Bronchial epithelial cell (primary cell): ENCODE measurements around the gene PRIM2. TPM values are rescaled to one million over a fixed set of nuclear protein-coding genes. Genes with fewer than 3 reads are reported as not detected.
"Not testable (repeated sequence)": the region's sequence is repeated elsewhere in the genome, so short reads cannot be mapped to it uniquely, and the experiment has no call there.

Experiments used
- DNase-seq: peaks from one replicate; pipeline ENCODE4 v3.0.0-alpha.2; 2010; ENCODE audit warnings: low read depth
- FAIRE-seq: peaks from 2 replicates; lab custom pipeline; 2011; peaks lifted over from hg19 to GRCh38; lab: Jason Lieb, UNC
- H3K27me3 ChIP-seq: 2 replicates; pipeline ENCODE4 v1.5.1; 2011; ENCODE audit warnings: low read length; ENCODE audit not compliant: control insufficient read depth, insufficient read depth
- H3K36me3 ChIP-seq: 2 replicates; pipeline ENCODE4 v1.5.1; 2011; ENCODE audit warnings: low read length; ENCODE audit not compliant: control insufficient read depth, insufficient read depth
- H3K4me3 ChIP-seq: 2 replicates; pipeline ENCODE4 v1.5.1; 2011; ENCODE audit warnings: mild to moderate bottlenecking, low read depth, low read length, control low read depth
- total RNA-seq: library from RNA; depleted of rRNA; stranded (reverse); fragments of >200 nt; gene quantifications from 2 replicates; pipeline ENCODE4 v1.2.1, GENCODE V29; 2014
- TF ChIP-seq, protein P1 (sequence below): IDR thresholded peaks from 2 replicates; pipeline ENCODE4 v1.5.1; 2011; ENCODE audit warnings: mild to moderate bottlenecking, moderate library complexity, low read length, control low read depth, inconsistent platforms; ENCODE audit not compliant: insufficient read depth, severe bottlenecking

PRIM2 gene
- total RNA-seq, 1 donor from 2014 or later: 14.7 TPM

DNA sequence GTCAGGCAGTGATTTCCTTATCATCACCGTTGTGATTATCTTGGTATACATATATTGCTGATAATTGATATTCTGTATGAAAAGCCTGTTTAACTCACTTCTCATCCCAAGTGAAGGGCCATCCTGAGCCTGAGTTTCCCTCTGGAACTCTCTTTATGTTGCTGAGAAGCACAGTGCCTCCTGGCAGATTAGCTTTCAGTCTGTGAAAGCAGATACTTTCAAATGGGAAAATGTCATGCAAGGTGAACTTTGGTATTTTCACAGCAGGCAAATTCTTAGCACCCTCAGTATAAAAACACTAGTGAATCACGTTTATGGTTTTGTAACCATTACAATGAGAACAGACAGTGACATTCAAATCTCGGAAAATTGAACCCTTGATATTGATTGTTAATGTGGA is 151.6 kb downstream of the PRIM2 start:
- no peak for FAIRE-seq
- H3K27me3 ChIP-seq: no peaks in the 10 kb centered on the region
- H3K4me3 ChIP-seq: no peak overlapping the region
- H3K36me3 ChIP-seq: no peaks in the 10 kb centered on the region
- DNase-seq: no peak
- TF ChIP-seq, protein P1, sequence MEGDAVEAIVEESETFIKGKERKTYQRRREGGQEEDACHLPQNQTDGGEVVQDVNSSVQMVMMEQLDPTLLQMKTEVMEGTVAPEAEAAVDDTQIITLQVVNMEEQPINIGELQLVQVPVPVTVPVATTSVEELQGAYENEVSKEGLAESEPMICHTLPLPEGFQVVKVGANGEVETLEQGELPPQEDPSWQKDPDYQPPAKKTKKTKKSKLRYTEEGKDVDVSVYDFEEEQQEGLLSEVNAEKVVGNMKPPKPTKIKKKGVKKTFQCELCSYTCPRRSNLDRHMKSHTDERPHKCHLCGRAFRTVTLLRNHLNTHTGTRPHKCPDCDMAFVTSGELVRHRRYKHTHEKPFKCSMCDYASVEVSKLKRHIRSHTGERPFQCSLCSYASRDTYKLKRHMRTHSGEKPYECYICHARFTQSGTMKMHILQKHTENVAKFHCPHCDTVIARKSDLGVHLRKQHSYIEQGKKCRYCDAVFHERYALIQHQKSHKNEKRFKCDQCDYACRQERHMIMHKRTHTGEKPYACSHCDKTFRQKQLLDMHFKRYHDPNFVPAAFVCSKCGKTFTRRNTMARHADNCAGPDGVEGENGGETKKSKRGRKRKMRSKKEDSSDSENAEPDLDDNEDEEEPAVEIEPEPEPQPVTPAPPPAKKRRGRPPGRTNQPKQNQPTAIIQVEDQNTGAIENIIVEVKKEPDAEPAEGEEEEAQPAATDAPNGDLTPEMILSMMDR: no peak

GRCh38 chr6:57470148-57470547 is 152.7 kb downstream of the PRIM2 start:
- FAIRE-seq, H3K4me3 ChIP-seq, H3K27me3 ChIP-seq, DNase-seq, H3K36me3 ChIP-seq: not testable (repeated sequence)

DNA sequence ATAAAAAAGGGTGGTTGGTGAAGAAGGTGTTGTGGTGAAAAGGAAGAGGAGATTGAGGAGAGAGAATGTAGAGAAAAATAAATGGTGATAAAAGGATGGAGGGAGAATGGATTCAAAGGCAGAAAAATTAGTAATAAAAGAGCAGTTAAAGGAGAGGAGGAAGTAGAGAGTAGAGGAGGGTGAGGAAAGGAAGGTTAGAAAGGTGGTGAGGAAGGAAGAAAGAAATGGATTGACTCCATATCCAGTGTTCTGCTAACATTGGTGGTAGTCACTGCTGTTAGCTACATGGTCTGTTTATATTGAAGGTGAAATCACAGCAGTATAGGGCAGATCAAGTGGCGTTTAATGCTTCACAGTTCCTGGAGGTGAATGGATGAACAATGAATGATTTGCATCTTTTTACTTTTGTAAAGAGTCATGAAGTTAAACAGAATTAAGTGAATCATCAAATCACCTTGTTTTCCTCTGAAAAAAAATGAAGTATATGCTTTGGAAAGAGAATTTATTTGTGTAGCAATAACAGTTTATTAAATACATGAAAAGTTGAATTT is 154.0 kb downstream of the PRIM2 start:
- not testable (repeated sequence) for H3K4me3 ChIP-seq

DNA sequence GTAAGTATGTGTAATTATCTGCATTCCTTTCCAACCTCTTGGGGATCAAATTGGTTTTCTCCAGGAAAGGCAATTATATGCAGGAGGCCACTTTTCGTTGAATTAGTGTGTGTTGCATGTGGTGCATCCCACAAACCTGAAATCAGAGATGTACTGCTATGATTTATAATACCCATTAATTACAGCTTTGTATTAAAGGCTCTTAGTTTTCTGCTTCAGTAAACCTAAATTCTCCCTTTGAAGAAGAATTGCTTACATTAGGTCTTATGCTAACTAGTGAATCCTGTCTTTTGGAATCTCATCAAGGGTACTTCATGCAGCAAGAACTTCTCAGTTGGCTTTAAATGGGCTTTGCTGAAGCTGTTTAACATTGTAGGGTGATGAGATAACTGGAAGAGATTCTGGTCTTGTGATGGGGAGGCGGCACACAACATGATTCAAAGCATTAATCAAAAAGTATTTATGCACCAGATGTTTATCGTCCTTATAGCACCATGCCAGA is 155.5 kb downstream of the PRIM2 start:
- H3K27me3 ChIP-seq, H3K36me3 ChIP-seq, H3K4me3 ChIP-seq, DNase-seq: not testable (repeated sequence)
- peak; percentile 28 for FAIRE-seq

More for the DNA sequence above, 154.0 kb downstream of the PRIM2 start:
- DNase-seq, FAIRE-seq, H3K27me3 ChIP-seq, H3K36me3 ChIP-seq: not testable (repeated sequence)

GRCh38 chr6:57474862-57475475 is 157.5 kb downstream of the PRIM2 start:
- not testable (repeated sequence) for H3K36me3 ChIP-seq, H3K27me3 ChIP-seq, H3K4me3 ChIP-seq, DNase-seq, FAIRE-seq

- H3K36me3 ChIP-seq, H3K4me3 ChIP-seq, H3K27me3 ChIP-seq, DNase-seq, FAIRE-seq: not testable (repeated sequence)
These were observed 158.2 kb downstream of the PRIM2 start for GRCh38 chr6:57475656-57476055.

DNA sequence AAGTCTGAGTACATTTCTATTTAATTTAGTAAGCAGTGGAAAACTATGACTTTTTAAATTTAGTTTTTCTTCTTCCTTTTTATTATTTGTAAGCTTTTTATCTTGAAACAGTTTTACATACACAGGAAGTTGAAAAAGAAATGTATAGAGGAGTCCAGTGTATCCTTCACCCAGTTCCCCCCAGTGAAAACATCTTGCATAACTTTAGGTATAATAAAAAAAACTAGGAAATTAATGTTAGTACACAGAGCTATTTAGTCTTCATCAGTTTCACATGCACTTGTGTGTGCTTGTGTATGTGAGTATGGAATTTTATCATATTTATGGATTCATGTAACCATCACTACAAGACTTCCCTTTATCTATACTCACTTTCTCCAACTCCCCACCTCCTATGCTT is 162.8 kb downstream of the PRIM2 start:
- FAIRE-seq, H3K36me3 ChIP-seq, DNase-seq, H3K27me3 ChIP-seq, H3K4me3 ChIP-seq: not testable (repeated sequence)

DNA sequence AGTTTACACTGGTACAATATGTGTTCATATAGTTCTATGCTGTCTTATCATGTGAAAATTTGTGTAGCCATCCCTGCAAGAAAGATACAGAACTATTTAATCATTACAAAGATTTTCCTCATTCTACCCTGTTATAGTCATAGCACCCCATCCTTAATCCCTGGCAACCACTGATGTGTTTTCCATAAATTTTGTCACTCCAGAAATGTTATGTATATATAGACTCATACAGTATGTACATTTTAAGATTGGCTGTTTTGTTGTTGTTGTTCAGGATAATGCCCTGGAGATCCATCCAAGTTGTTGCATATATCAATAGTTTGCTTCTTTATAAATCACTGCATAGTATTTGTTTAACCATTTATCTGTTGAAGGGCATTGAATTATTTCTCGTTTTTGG is 163.7 kb downstream of the PRIM2 start:
- not testable (repeated sequence) for H3K27me3 ChIP-seq, DNase-seq, FAIRE-seq, H3K4me3 ChIP-seq, H3K36me3 ChIP-seq

DNA sequence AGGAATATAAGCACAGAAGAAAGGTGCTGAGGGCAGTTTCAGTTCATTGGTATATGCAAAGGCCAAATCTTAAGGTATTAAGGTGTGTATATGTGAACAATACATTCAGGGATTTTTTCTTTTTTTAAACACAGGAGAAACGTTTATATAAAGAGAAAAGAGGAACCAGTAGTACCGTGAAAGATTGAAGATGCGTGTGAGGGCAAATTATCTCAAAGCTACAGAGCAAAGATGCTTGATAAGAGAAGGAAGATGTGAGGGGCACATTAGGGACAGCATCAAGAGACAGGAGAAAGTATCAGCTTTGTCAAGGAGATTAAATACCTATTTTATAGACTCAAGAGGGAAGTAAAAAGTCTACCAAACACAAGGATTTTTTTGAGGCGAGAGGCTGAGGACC is 165.0 kb downstream of the PRIM2 start:
- H3K36me3 ChIP-seq, H3K27me3 ChIP-seq, H3K4me3 ChIP-seq, DNase-seq, FAIRE-seq: not testable (repeated sequence)

GRCh38 chr6:57486494-57487081 is 169.2 kb downstream of the PRIM2 start:
- FAIRE-seq: peak; percentile 93
- H3K36me3 ChIP-seq, DNase-seq, H3K27me3 ChIP-seq, H3K4me3 ChIP-seq: not testable (repeated sequence)

GRCh38 chr6:57488551-57488950 is 171.1 kb downstream of the PRIM2 start:
- peak; percentile 90 for FAIRE-seq
- DNase-seq, H3K27me3 ChIP-seq: not testable (repeated sequence)

DNA sequence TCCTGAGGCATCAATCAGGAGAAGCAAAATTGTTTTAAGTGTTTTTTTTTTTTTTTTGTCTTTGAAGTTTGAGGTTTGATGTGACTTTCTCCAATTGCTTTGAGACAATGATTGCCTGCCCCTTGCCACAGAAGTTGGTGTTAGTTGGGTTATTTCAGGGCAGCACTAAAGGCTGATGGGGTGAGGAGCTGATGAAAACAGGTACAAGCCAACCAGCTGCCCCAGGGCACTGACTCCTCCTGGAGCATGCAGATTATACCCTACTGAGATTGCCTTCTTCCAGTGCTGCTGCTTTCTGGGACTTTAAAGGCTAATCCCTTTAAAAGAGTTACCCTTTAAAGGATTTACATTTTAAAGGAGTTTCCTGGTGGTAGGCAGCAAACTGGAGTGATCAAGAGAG is 172.5 kb downstream of the PRIM2 start:
- not testable (repeated sequence) for H3K4me3 ChIP-seq, H3K27me3 ChIP-seq, FAIRE-seq, H3K36me3 ChIP-seq, DNase-seq

More at GRCh38 chr6:57488551-57488950, 171.1 kb downstream of the PRIM2 start:
- H3K4me3 ChIP-seq, H3K36me3 ChIP-seq: not testable (repeated sequence)

- H3K36me3 ChIP-seq, H3K4me3 ChIP-seq, FAIRE-seq, H3K27me3 ChIP-seq: not testable (repeated sequence)
- DNase-seq: peak; percentile 78
These were observed 174.4 kb downstream of the PRIM2 start for GRCh38 chr6:57491795-57492194.
